Measurements from ENCODE around the gene TOX2. TPM values are rescaled to one million over a fixed set of nuclear protein-coding genes. Genes with fewer than 3 reads are reported as not detected.

TOX2 gene
- total RNA-seq, 4 donors from 2014 or later = 0.20 to 0.42 TPM; not detected in 2

GRCh38 chr20:44021186-44021585 is 106.5 kb downstream of the TOX2 start:
- Histone ChIP-seq H3K9me3 (no peaks in the 10 kb centered on the region), H3K36me3 (no peaks in the 10 kb centered on the region), H3K4me1 (peaks cover 8 to 11% of the 10 kb centered on the region in 2 donors), H3K27ac (no peak overlapping the region), H3K27me3 (peaks cover 0 to 2% (median 0%) of the 10 kb centered on the region in 3 donors), H3K4me3 (no peak overlapping the region)
- intact Hi-C loops (cut with DNase I; ENCODE audit: low total_unique reads) (no loop called here), in situ Hi-C loops (cut with MboI; ENCODE audit: low sequenced_read_pairs in 4 of 4) (no loop called here)
- DNase-seq (no peak), ATAC-seq (no peak)
- TF ChIP-seq CTCF (IDR thresholded peaks at IDR 0.05 in 4 of 5, conservative IDR thresholded peaks at IDR 0.05 in 1 of 5) (no peak), POLR2A (IDR thresholded peaks at IDR 0.05) (no peak)

- Histone ChIP-seq H3K36me3 (no peaks in the 10 kb centered on the region), H3K4me3 (no peak overlapping the region), H3K27ac (no peak overlapping the region), H3K9me3 (no peaks in the 10 kb centered on the region), H3K27me3 (no peaks in the 10 kb centered on the region), H3K4me1 (peaks cover 8 to 11% of the 10 kb centered on the region in 2 donors)
- no peak for DNase-seq
- ATAC-seq = no peak
- intact Hi-C loops (cut with DNase I; ENCODE audit: low total_unique reads) = no loop called here
- TF ChIP-seq POLR2A (IDR thresholded peaks at IDR 0.05) = no peak
- TF ChIP-seq CTCF (IDR thresholded peaks at IDR 0.05 in 4 of 5, conservative IDR thresholded peaks at IDR 0.05 in 1 of 5) = no peak
- in situ Hi-C loops (cut with MboI; ENCODE audit: low sequenced_read_pairs in 4 of 4) = no loop called here
Observed at GRCh38 chr20:44021900-44022299, 107.2 kb downstream of the TOX2 start.

- Histone ChIP-seq H3K27ac (no peak overlapping the region), H3K4me3 (no peak overlapping the region), H3K27me3 (no peaks in the 10 kb centered on the region), H3K4me1 (peaks cover 8 to 11% of the 10 kb centered on the region in 2 donors), H3K36me3 (no peaks in the 10 kb centered on the region), H3K9me3 (no peaks in the 10 kb centered on the region)
- TF ChIP-seq CTCF (IDR thresholded peaks at IDR 0.05 in 4 of 5, conservative IDR thresholded peaks at IDR 0.05 in 1 of 5) (no peak), POLR2A (IDR thresholded peaks at IDR 0.05) (no peak)
- intact Hi-C loops (cut with DNase I; ENCODE audit: low total_unique reads) (no loop called here), in situ Hi-C loops (cut with MboI; ENCODE audit: low sequenced_read_pairs in 4 of 4) (no loop called here)
- ATAC-seq = no peak
- no peak for DNase-seq
Observed at GRCh38 chr20:44022464-44022863, 107.8 kb downstream of the TOX2 start.

- no peak overlapping the region for H3K27ac ChIP-seq
- ATAC-seq (no peak), DNase-seq (no peak)
- H3K4me3 ChIP-seq = no peak overlapping the region
- H3K36me3 ChIP-seq = no peaks in the 10 kb centered on the region
- TF ChIP-seq CTCF (IDR thresholded peaks at IDR 0.05 in 4 of 5, conservative IDR thresholded peaks at IDR 0.05 in 1 of 5) = no peak
- TF ChIP-seq POLR2A (IDR thresholded peaks at IDR 0.05) = no peak
- H3K9me3 ChIP-seq = no peaks in the 10 kb centered on the region
- in situ Hi-C loops (cut with MboI; ENCODE audit: low sequenced_read_pairs in 4 of 4) (no loop called here), intact Hi-C loops (cut with DNase I; ENCODE audit: low total_unique reads) (no loop called here)
- H3K27me3 ChIP-seq = no peaks in the 10 kb centered on the region
- H3K4me1 ChIP-seq = peaks cover under 1 to 1% of the 10 kb centered on the region in 2 donors
Observed at GRCh38 chr20:44023515-44024371, 109.1 kb downstream of the TOX2 start.

Measured in gastrocnemius medialis (tissue), 4 donors.